ENCODE measurements around the gene SLC1A7.
"Not testable (repeated sequence)": the region's sequence is repeated elsewhere in the genome, so short reads cannot be mapped to it uniquely, and the experiment has no call there.

The SLC1A7 gene

DNA sequence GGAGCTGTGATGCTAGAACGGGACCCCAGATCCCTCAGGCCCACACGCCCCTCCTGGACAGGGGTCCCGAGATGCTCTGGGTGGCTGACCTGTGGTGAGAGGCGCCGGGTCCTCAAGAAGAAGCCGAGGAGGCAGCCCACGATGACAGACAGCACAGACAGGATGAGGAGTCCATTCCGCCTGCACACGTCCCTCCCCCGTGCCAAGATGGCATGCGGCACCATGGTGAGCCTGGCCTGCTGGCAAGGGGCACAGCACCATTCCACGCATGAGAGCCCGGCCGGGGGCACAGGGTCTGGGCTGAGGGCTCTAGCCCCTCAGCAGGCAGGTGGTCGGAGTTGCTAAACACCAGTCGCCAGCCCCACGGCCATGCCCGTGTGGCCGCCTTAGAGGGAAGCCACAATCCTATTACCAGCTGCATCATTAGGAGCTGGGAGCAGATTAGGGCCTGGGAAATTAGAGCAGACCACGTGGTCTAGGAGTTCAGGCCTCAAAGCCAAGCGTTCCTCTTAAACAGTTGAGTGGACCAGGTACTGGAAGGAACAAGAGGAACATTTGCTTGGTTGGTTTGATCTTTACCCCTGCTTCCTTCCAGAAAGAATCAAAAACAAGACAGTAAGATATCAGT lies at the start of gene SLC1A7:
Gene SLC1A7 (minus strand): TSS at position 413 of the 628 bp plus-strand sequence. CDS start 189 bp downstream, at position 224.
- no peak for FAIRE-seq
- DNase-seq (ENCODE audit: low spot score), result no peak

DNA sequence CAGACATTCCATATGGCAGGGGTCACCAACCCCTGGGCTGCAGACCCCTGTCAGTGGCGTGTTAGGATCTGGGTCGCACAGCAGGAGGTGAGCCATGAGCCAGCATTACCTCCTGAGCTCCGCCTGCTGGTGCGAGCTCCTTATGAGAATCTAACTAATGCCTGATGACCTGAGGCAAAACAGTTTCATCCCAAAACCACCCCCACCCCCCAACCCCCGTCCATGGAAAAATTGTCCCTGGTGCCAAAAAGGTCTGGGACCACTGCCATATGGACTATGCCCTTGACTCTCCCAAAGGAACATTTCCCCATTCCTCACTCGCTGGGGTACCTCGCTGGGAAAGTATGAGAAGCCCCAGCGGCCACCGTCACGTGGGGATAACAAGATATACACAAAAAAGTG lies 47.8 kb upstream of the SLC1A7 start:
- FAIRE-seq, result no peak
- DNase-seq (ENCODE audit: low spot score), result no peak

DNA sequence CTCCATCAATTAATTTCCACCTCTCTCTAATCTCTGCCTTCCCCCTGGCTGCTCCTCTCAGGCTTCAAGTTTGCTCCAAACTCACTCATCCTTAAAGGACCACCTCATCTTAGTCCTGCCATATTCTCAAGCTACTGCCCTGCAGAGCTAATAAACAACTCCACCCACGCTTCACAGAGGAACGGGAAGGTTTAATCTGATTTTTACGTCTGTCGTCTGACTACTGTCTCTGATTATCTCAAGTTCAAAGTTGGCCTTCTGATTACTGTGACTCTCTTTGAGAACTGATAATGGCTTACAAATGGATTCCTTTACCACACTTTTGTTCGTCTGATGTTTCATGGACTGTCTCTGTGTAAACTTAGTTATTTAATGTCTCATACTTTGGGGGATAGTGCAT lies 46.6 kb upstream of the SLC1A7 start:
- no peak for DNase-seq (ENCODE audit: low spot score)
- no peak for FAIRE-seq

DNA sequence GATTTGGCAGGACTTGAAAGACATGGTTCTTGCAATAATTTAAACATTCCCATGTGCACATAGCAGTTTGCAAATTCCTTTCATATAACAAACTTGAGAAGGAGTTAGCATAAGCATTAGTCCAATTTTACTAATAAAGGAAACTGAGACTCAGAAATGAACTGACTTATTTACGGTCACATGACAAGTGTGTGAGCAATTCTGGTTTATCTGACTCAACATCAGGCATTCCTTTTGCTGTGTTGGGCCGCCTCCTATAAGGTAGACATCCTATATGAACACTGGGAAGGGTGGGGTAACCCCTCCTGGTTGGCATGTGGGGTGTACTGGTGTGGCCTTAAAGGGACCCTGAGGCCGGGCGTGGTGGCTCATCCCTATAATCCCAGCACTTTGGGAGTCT lies 45.7 kb upstream of the SLC1A7 start:
- no peak for FAIRE-seq
- no peak for DNase-seq (ENCODE audit: low spot score)

DNA sequence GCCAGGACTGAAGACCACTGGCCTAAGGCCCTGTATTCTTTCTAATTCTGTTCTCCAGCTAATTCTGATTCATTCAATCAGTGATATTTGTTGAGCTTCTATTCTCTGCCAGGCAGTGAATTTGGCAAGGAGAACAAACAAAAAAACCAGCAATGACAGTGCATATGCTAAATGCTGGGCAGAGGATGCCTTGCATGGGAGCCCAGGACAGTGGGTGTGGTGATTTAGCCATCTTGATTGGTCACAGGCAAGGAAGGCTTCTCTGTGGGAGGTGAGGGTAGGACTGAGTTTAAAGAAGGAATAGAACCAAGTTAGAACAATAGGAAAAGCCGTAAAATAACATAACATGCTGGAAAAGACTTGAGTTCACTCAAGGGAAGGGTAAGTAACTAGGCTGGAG lies 45.0 kb upstream of the SLC1A7 start:
- FAIRE-seq (no peak), DNase-seq (ENCODE audit: low spot score) (no peak)

DNA sequence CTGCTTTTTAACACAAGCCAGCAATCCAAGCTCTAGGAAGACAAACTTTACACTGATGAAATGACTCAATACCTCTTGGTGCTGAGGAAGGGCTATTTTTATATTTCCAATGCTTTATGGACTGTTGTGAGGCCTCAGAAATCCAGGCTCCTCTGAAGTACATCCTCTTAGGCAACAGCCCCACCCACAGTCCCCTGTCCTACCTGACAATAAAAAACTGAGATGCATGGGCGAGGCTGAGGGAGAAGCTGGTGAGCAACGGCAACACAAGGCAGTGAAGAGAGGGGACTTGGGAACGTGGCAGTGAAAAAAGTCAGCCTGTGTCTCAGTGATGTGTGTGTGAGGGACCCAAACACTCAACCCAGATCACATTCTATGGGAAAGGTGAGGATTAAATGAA lies 44.1 kb upstream of the SLC1A7 start:
- DNase-seq (ENCODE audit: low spot score) (no peak), FAIRE-seq (no peak)

DNA sequence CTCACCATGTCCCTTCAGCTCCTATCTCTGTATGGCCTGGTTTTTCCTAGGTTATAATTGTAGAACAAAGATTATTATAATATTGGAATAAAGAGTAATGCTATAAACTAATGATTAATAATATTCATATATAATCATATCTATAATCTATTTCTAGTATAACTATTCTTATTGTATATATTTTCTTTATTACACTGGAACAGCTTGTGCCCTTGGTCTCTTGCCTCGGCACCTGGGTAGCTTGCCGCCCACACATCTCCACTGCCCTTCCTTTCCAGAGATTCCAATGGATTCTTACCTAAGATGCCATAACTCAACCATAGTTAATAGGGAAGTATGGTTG lies 43.5 kb upstream of the SLC1A7 start:
- DNase-seq (ENCODE audit: low spot score); FAIRE-seq: not testable (repeated sequence)

DNA sequence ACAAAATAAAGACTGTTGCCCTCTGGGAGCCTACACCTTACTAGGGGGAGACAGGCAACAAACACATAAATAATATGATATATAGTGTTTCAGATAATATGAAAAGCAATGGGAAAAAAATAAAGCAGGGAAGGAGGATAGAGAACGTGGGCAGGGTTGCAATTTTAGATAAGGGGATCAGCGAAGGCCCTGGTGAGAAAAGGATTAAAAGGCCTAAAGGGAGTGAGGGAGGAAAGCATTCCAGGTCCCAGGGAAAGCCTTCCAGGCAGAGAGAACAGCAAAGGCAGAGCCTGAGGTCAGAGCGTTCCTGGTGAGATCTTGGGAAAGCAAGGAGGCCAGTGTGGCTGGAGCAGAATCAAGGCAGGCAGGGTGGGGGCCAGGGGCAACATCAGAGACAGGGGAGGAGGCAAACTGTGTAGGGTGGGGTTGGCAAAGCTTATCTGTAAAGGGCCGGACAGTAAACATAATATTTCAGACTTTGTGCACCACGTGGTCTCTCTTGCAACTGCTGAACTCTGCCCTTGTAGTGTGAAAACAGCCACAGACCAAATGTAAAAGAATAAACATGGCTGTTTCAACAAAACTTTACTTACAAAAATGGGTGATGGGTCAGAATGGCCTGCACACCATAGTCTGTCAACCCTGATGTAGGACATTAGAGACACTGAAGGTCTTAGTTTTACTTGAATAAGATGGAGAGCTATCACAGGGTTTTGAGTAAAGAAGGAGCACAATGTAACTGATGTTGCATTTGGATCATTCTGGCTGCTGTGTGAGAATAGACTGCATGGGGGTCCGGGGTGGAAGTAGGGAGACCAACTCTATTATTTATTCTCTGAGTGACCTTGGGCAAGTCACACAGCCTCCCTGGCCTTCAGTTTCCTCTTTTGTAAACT lies 40.9 kb upstream of the SLC1A7 start:
- FAIRE-seq (no peak), DNase-seq (ENCODE audit: low spot score) (no peak)

DNA sequence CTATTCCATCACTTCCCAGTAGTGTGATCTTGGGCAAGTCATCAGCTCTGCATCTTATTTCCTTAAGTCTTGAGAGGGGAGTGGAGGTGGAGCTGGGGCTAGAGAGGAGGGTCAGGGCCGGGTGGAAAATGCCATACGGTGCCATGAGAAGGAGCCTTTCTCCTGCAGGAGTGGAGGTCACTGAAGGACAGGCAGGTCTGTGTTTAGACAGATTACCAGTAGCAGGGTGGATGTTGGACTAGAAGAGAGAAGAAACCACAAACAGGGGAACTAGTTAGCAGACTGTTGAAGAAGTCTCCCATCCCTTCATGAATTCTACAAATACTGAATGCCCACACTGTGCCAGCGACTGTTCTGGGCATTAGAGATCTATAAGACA lies 40.3 kb upstream of the SLC1A7 start:
- DNase-seq (ENCODE audit: low spot score) (no peak), FAIRE-seq (no peak)

DNA sequence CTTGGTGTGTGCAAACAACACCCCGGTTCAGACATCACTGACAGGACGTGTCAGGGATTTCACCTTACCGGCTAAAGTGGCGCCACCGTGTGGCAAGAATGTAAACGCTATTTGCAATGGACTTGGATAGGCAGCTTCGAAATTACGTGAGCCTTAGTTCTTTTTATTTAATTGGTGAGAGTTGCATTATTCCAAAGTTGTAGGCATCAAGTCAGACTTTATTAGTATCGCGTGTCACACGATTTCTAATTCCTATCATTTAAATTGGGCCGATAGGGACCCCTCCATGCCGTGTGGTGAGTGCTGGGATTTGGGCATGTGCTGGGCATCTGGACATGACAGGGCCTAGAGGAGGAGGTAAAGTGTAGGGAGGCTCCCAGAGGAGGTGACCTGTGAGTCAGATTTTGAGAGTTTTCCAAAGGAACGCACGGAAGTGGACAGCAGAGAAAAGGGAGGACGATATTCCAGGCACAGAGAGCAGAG lies 39.7 kb upstream of the SLC1A7 start:
- FAIRE-seq, result peak; percentile 62
- peak; percentile 43 for DNase-seq (ENCODE audit: low spot score)

DNA sequence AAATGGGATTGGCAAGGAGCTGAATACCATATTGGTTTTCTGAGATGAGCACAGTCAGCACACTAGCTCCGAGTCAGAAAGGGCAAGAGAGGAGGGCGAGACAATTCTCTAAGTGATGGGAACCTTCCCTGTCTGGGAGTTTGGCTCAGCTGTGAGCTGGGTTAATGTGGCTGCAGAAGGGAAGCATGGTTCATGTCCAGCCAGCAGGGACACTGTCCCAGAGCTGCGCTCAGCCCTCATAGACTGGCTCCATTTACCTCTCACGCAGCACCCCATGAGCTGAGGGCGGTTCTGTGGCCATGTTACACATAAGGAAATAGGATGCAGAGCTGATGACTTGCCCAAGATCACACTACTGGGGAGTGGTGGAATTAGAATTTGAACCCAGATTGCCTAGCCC lies 38.5 kb upstream of the SLC1A7 start:
- FAIRE-seq, result no peak
- no peak for DNase-seq (ENCODE audit: low spot score)

DNA sequence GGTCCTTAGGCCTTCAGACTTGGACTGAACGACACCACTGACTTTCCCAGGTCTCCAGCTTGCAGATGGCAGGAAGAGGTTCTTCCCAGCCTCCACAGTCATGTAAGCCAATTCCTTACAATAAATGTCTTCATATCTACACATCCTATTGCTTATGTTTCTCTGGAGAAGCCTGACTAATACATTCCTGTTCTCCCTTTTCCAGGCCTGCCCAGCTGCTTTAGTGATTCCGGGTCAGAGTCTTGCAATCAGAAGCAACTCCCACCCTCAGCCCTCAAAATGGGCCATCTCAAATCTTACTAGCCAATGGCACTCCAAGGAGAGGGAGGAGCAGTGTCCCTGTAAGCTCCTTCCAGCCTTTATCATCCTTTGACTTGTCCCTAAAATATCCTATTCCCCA lies 37.8 kb upstream of the SLC1A7 start:
- no peak for FAIRE-seq
- DNase-seq (ENCODE audit: low spot score), result no peak

DNA sequence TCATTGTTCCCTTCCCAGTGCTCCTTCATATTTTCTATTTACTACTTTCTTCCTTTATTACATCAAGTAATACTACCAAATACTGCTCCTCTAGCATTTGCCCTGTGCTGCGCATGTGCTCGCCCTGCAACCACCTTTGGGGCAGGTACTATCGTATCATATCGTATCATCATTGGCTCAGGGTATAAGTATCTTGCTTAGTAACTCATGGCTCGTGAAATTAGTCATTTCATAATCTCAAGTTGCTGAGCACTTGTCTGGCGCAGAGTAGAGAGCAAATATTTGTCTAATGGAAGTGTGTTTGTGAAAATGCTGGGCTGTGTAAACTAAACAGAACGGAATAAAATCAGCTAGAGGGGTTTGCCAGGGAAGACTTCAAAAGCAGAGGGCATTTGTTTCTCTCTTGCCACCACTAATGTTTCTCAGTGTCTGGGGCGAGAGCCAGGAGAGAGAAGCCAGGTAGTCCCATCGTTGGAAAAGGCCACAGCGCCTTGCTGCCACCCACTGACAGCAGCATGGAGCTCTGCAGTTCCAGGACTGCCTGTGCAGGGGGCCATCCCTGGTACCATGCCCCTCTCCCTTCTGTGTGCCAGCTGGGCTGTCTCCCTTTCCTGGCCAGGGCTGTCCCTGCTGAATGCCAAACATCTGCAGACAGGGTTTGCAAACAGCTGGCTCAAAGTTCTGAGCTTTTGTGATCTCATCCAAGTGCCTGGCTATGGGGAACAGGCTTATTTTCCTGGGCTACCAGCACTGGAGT lies 34.2 kb upstream of the SLC1A7 start:
- DNase-seq (ENCODE audit: low spot score), result no peak
- no peak for FAIRE-seq

DNA sequence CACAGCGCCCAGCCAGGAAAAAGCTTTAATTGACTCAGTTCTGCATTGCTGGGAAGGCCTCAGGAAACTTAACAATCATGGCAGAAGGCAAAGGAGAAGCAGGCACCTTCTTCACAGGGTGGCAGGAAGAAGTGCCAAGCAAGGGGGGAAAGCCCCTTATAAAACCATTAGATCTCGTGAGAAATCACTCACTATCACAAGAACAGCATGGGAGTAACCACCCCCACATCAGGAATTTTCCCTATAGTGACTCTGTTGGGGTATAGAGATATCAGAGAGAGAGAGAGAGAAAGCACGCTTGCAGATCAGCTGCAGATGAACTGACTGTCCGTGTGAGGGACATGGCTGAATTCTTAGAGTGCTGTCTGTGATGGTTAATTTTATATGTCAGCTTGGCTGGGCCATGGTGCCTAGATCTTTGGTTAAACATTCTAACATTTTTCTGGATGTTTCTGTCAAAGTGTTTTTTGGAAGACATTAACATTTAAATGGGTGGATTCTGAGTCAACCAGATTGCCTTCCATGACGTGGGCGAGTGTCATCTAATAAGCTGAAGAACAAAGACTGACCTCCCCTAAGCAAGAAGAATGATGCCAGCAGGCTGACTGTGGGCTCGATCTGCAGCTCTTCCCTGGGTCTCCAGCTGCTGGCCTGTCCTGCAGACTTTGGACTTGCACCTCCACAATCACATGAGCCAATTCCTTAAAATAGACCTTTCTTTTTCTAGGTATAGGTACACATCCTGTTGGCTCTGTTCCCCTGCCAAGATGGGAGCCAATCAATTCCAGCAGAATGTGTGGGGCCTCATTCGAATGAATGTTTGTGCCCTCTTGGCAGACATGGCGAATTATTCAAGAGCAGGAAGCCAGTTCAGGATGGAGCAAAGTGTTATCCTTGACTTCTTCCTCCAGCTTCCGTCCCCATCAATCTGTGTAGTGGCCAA lies 32.8 kb upstream of the SLC1A7 start:
- DNase-seq (ENCODE audit: low spot score) (no peak), FAIRE-seq (no peak)

DNA sequence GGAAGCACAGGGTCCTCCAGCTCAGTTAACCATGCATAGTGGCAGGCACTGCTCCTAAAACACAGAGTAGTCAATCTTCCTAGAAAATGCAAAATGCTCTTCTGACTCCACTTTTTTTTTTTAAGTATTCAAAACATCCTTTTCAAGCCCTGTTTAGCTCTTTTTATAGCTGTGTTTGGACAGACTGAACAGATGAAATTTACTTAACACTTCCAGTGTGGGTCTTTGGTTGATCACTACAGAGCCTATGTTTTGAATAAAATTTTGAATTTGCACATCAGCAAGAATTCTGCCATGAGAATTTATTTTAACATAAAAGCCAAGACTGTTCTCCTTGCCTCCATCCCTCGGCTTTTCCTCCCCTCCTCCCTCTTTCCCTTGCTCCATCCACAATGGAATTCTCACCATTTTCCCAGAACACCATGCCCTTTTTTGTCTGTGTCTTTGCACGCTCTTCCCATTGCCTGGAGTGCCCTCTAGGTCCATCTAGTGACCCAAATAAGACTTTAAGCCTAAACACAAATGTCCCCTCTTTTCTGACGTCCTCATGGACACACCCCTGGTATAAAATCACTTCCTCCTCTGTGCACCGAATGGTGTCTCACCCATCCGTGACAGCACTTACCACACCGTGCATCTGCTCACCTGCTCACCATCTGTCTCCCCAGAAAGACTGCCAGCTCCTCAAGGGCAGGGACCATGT lies 30.1 kb upstream of the SLC1A7 start:
- DNase-seq (ENCODE audit: low spot score) (peak; percentile 17), FAIRE-seq (no peak)

DNA sequence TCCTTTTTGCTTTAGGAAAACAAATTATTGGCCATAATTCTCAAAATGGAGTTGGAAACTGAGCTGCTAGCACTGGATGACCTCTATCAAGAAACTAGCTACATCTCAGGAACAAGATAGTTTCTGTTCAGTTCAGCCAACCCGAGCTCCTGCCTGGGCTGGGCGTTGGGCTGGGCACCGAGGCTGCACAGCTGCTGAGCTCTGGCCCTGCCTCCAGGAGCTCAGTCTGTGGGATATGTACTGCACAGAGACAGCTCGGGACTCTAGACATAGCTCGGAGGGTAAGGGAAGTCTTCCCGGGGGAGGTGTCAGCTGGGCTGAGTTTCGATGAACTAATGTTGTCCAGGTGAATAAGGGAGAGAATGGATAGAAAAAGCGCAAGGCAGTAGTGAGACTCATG lies 24.5 kb upstream of the SLC1A7 start:
- FAIRE-seq, result no peak

DNA sequence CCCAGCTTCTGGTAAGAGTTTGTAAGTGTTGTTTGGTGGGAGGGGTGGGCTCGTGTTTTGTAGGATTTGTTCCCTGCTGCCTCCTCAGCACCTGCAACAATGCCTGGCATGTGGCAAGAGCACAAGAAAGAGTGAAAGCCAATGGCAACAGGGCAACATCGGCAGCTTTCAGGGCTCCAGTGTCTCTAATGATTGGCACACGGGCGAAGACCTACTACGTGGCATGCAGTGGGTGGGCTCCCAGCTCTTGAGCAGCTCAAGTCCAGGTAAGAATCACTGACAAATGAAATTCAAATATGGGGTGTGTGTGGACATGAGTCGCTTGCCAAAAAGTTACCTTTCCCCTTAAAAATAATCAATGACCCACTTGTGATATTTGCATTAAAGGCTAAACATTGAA lies 23.9 kb upstream of the SLC1A7 start:
- FAIRE-seq (no peak), DNase-seq (ENCODE audit: low spot score) (no peak)

More for the DNA sequence above, 24.5 kb upstream of the SLC1A7 start:
- DNase-seq (ENCODE audit: low spot score), result no peak

DNA sequence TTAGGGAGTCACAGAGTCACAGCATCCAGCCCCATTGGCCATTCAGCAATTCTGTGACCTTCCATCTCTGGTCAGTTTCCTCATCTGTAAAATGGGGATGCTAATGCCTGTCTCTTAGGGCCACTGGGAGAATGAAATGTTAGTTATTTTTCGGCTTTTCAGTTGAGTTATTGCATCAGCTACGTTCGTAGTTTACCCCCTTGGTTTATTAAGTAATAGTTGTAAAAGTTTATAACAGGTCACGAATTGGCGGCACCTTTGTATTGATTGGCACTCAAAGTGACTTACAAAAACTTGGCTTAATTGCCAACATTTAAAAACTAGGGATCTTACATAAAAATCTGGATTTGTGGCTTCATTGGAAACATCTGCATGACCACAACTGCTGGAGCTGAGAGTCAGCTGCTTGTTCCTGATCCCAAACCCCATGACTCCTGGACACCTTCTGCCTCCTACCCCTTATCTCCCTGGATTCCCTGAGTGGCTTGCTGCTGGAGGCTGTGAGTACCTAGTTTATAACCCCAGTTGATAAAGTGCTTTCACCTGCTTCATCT lies 23.0 kb upstream of the SLC1A7 start:
- DNase-seq (ENCODE audit: low spot score) (no peak), FAIRE-seq (no peak)

DNA sequence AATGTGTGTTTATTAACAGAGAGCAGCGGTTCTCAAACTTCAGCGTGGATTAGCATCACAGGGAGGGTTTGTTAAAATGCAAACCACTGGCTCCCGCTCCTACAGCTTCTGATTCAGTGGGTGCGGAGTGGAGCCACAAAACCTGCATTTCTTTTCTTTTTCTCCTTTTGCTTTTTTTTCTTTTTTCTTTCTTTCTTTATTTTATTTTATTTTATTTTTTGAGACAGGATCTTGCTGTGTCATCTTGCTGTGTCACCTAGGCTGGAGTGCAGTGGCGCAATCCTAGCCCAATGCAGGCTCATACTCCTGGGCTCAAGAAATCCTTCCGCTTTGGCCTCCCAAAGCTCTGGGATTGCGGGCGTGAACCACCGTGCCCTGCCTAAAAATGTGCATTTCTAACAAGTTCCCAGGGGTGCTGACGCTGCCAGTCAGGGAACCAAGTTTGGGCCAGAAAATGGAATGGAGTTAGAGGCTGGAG lies 20.9 kb upstream of the SLC1A7 start:
- no peak for FAIRE-seq
- DNase-seq (ENCODE audit: low spot score), result no peak

DNA sequence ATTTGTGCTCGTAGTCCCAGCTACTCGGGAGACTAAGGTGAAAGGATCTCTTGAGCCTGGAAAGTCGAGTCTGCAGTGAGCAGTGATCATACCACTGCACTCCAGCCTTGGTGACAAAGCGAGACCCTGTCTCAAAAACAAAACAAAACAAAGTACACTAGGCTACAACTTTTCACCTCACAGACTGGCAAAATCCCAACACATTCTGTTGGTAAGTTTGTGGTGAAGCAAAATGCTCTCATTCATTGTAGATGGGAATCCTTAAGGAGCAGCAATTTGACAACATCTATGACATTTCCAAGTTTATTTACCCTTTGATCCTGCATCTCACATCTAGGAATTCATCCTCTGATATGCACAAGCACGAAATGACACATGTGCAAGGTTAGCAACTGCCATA lies 20.2 kb upstream of the SLC1A7 start:
- DNase-seq (ENCODE audit: low spot score), result no peak
- no peak for FAIRE-seq

Data from RCC 7860 (cell line).